NAMALWA (cell line): ENCODE data around the gene HSPA12A.
"Not testable (repeated sequence)": the region's sequence is repeated elsewhere in the genome, so short reads cannot be mapped to it uniquely, and the experiment has no call there.

ENCODE experiments used
- DNase-seq: peaks from one replicate; pipeline ENCODE4 v3.0.0-alpha.2; 2015; ENCODE audit warnings: low spot score

HSPA12A gene

DNA sequence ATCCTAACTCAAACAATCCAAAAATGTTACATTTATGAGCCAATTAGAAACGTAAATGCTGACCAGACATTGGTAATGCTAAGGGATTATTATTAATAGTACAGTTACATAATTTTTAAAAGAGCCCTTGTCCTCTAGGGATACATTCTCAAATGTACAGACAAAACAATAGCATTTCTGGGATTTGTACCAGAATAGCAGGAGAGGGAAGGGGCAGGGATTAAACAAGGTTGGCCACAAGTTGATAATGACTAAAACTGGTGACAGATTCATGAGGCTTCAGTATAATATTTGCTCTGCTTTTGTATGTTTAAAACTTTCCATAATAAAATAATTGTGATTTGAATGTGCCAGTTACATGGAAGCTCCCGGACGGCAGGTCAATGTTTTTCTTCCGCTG lies 27.0 kb downstream of the HSPA12A start:
- DNase-seq, result no peak

DNA sequence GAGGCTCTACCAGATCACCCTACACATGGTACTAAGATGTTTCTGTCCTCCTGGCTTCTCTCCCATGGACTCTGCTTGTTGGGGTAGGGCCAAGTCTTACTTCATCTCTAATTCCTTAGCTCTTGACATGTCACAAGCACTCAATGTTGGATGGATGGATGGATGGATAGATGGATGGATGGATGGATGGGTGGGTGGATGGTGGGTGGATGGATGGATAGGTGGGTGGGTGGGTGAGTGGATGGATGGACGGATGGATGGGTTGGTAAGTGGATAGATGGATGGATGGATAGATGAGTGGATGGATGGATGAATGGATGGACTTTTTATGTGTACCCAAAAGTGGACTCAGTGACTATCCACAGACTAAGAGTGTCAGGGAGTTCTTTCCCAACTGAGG lies 28.5 kb downstream of the HSPA12A start:
- no peak for DNase-seq

DNA sequence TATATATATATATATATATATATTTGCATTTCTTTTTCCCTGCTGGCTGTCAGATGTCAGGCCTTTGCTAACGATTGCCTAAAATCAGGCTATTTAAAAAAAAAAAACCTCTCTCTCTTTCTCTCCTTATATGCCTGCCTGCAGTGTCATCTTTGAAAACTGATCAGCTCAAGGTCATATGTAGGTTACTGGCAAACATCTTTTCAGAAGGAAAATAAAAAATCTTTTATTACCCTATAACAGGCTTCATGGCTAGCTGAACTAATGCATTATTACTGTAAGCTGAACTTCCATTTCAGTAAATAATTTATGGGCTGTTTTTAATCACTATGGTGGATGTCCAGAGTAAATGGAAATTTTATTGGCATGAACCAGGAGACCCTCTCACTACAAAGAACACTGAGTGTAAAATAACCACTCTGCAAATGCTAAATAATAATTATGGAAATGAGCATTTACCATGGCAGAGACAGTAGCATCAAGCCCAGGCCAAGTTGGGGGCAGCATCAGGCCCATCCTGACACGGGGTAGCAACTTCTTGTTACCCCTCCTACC lies 29.3 kb downstream of the HSPA12A start:
- no peak for DNase-seq

- no peak for DNase-seq
These were observed 29.8 kb downstream of the HSPA12A start for GRCh38 chr10:116712519-116712918.

- DNase-seq, result not testable (repeated sequence)
These were observed 30.6 kb downstream of the HSPA12A start for GRCh38 chr10:116711803-116712202.

DNA sequence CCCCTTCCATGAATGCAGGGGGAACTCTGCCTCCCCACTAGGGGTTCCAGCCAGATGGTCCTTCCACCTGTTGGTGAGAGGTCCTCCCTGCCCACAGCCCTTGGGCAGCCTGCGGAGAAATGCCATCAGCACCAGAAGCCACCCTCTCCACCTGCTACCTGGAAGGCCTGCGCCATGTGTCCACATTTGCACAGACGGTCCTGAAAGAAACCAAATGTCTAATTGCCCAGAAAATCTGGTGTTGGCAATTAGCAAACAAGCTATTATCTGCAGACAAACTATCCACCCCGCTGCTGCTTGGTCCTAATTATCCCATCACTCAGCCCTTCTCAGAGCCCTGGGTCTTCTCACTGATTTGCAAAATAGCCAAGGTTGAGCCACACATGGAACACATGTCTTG lies 32.3 kb downstream of the HSPA12A start:
- DNase-seq, result no peak

- no peak for DNase-seq
These were observed 33.5 kb downstream of the HSPA12A start for GRCh38 chr10:116708877-116709276.

GRCh38 chr10:116708391-116708821 lies 34.0 kb downstream of the HSPA12A start:
- DNase-seq, result no peak

GRCh38 chr10:116707981-116708380 lies 34.4 kb downstream of the HSPA12A start:
- DNase-seq, result no peak

GRCh38 chr10:116706281-116706680 lies 36.1 kb downstream of the HSPA12A start:
- no peak for DNase-seq

DNA sequence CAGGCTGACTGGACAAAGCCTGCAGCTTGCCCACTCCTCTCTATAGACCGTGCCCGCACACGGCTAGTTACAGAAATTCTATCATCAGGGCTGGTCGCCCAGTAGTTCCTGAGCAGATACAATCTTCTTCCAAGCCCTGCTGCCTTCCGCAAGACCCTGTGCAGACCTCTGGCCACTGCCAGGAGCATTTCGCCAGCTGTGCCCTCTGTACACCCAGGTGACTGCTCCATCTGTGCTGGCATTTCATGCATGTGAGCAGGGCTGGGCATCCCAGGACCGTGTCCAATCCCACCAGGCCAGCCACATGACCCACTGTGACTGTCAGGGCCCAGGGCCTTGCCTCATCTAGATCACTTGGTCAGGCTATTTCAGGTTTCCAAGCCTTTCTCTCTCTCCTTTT lies 36.9 kb downstream of the HSPA12A start:
- DNase-seq, result no peak

GRCh38 chr10:116704926-116705325 lies 37.4 kb downstream of the HSPA12A start:
- no peak for DNase-seq

DNA sequence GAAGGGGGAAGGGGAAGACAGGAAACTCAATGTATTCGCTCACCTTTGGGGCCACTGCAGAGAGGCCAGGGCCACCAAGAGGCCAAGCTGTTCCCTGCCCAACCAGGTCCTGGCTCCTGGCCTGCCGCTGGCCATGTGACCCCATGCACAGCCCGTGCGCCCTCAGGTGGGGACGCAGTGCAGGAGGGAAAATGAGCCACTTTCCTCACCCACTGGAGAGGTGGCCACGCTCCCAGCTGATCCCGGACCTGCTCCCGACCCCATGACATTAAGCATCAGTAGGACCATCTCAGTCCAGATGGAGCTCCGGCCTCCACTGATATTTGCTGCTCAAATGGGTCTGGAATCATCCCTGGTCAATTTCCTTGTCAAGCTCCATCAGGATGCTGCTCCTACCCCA lies 40.2 kb downstream of the HSPA12A start:
- no peak for DNase-seq

- no peak for DNase-seq
These were observed 42.8 kb downstream of the HSPA12A start for GRCh38 chr10:116699471-116700150.

GRCh38 chr10:116699049-116699448 lies 43.3 kb downstream of the HSPA12A start:
- DNase-seq, result no peak

GRCh38 chr10:116698364-116698763 lies 44.0 kb downstream of the HSPA12A start:
- no peak for DNase-seq

DNA sequence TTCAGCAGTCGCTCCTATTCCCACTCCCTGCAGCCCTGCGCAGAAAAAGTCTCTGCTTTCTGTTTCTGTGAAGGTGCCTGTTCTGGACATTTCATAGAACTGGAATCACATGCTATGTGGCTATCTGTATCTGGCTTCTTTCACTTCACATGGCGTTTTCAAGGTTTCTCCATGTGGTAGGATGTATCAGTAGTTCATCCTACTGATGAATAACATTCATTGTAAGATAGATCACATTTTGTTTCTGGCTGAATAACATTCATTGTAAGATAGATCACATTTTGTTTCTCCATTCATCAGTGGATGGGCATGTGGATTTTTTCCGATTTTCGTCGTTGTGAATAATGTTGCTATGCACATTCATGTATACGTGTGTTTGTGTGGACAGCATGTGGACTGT lies 44.5 kb downstream of the HSPA12A start:
- DNase-seq, result no peak

DNA sequence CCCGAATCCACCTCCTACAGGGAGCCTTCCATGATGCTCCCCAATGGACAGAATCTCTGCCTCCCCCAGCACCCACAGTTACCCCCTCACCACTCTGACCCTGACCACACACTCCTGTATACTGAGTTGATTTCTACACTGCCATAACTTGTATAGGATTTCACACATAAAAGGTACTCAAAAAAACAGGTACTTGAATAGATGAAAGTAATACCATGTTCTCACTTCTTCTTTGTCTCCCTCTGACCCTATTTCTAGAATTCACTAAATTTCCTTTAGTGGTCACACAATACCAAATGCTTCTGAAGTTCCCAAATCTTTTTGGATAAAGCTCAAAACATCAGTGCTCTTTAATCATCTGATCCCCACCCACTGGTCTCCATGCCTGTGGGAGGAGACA lies 45.4 kb downstream of the HSPA12A start:
- no peak for DNase-seq

GRCh38 chr10:116694927-116695268 lies 47.5 kb downstream of the HSPA12A start:
- no peak for DNase-seq

DNA sequence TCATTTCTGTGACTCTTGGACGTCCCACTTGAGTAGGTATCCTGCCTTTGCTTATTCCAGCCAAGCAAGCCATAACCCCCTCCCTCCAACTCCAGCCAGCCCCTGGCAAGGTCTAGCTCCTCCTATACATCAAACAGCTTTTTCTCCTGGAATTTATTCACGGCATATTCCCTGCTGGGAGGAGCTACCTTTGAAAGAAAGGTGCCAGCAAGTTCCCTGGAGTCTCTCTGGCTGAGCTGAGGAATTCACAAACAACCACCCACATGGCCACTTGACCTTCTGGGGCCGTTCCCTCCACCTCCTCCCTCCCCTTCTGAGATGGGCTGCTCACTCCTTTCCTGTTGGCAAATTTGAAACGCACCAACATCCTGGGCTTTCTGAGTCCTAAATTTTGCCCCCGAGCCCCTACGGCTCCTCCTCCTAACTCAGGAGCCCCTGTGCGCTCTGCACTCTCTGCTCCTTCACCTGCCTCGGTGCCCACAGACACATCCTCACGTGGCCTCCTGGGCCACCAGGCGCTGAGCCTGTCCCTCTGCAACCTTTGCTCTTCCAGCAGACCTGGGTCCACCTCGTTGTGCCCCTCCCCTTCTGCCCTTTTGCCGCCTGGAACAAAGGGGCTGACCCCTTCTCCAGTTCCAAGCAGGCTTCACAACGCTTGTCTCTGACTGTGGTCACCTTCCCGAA lies 48.0 kb downstream of the HSPA12A start:
- no peak for DNase-seq

GRCh38 chr10:116692225-116692624 lies 50.1 kb downstream of the HSPA12A start:
- no peak for DNase-seq

DNA sequence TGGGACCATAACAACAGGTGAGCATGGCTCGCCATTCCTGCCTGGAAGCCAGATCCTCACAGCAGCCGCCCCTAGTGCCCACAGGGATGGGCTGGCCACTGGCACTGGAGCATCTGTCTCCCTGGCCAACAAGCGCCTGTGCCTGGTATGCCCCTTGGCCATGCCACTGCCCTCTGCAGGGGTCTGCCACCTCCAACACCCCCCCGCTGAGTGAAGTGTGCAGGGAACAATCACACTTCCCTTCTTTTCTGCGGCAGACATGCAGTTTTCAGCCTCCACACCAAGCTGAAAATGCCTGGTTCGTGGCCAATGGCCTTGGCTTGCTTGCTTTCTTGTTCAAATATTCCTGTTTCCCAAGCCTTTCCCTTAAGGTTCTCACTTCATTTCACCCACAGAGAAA lies 50.7 kb downstream of the HSPA12A start:
- no peak for DNase-seq
